GM21737 (cell line): Measurements from ENCODE around the gene PRM1.
"Not testable (repeated sequence)": the region's sequence is repeated elsewhere in the genome, so short reads cannot be mapped to it uniquely, and the experiment has no call there.

Experiments
- ATAC-seq: cut with Tn5 transposase; IDR thresholded peaks from one replicate; pipeline ENCODE4 v1.9.1; 2021; ENCODE audit warnings: mild to moderate bottlenecking, moderate library complexity; ENCODE audit not compliant: unreplicated experiment

PRM1 gene

DNA sequence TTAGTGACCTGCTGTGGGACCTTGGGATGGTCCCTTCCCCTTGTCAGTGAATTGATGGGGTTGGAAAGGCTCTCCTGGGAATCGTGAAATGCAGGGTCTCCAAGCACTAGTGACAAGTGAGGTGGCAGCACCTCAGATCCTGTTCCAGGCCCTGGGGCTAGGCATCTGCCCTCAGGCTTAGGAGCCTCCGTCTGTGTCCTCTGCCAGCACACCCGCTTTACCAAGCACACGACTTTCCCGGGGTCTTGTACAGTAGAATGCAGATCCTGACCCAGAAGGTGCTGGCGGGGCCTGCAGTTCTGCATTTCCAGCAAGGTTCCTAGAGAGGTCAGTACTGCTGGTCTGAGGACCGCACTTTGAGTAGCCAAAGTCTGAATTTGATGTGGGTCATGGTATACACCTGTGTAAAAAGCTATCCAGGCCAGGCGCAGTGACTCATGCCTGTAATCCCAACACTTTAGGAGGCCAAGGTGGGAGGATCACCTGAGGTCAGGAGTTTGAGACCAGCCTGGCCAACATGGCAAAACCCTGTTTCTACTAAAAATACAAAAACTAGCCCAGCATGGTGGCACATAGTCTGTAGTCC lies 33.3 kb upstream of the PRM1 start:
- no peak for ATAC-seq

DNA sequence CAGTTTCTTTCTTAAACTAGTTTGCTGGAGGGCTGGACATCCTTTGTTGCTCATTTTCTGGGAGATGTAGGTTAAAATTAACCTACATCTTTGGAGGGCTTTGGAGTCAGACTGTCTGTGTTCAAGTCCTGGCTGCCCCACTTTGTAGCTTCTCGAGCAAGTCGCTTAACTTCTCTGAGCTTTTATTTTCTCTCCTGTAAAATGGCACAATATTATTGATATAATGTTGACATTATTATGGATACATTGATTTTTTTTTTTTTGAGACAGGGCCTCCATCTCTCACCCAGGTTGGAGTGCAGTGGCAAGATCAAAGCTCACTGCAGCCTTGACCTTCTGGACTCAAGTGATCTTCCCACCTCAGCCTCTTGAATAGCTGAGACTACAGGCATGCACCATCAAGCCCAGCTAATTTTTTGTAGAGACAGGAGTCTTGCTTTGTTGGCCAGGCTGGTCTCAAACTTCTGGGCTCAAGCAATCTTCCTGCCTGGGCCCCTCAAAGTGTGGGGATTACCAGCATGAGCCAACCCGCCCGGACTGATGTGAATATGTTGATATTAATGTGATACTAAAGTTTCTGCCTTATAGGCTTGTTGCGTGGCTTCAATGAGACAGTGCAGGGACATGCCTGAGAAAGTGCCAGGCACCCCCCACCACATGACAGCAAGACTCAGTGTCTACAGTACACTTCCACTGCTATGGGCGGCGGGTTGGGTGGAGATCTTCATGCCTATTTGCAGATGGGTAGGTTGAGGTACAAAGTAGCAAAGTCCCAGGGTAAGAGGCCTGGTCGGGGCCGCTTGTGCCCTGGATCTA lies 32.6 kb upstream of the PRM1 start:
- no peak for ATAC-seq

GRCh38 chr16:11312718-11313492 lies 31.8 kb upstream of the PRM1 start:
- ATAC-seq, result no peak

DNA sequence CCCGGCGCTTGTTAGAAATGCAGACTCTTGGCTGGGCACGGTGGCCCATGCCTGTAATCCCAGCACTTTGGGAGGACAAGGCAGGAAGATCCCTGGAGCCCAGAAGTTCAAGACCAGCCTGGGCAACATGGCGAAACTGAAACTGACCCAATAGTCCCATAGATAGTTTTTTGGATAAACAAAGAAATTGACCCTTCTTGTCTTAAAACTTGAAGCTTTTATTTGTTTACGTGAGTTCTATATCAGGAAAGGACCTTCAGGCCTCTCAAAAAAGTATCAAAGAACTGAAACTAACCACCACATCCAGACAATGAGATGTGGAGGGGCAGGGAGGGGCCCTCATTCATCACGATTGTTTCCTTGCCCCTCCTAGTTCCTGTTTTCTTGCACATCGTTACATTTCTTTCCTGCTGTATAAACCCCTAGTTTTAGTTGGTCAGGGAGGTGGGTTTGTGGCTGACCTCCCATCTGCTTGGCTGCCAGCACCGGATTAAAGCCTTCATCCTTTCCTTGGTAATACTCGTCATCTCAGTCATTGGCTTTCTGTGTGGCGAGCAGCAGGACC lies 29.9 kb upstream of the PRM1 start:
- ATAC-seq, result peak; percentile 41

- no peak for ATAC-seq
Measured at GRCh38 chr16:11310634-11310977, 29.5 kb upstream of the PRM1 start.

DNA sequence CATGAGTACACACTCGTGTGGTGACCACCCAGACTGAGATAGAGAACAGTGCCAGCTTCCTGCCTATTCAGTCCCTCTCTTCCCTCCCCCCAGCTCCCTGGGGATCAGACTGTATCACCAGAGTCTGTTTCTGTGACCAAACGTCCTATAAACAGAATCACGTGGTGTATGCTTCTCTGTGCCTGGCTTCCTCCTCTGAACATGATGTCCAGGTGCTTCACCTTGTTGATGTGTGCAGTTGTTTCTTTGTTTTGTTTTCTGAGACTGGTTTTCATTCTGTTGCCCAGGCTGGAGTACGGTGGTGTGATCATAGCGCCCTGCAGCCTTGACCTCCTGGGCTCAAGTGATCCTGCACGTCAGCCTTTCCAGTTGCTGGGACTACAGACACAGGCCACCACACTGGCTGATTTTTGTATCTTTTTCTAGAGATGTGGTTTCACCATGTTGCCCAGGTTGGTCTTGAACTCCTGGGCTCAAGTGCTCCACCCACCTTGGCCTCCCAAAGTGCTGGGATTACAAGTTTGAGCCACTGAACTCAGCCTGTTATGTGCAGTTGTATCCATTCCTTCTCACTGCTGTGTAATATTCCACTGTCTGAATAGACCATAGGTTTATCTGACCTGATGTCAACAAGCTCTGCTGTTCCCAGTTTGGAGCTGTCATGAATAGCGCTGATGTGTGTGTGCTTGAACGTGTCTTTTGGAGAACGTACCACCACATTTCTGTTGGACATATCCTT lies 28.9 kb upstream of the PRM1 start:
- peak; percentile 44 for ATAC-seq

- ATAC-seq, result no peak
Measured at GRCh38 chr16:11308493-11309283, 27.6 kb upstream of the PRM1 start.

GRCh38 chr16:11307639-11308492 lies 26.7 kb upstream of the PRM1 start:
- no peak for ATAC-seq

DNA sequence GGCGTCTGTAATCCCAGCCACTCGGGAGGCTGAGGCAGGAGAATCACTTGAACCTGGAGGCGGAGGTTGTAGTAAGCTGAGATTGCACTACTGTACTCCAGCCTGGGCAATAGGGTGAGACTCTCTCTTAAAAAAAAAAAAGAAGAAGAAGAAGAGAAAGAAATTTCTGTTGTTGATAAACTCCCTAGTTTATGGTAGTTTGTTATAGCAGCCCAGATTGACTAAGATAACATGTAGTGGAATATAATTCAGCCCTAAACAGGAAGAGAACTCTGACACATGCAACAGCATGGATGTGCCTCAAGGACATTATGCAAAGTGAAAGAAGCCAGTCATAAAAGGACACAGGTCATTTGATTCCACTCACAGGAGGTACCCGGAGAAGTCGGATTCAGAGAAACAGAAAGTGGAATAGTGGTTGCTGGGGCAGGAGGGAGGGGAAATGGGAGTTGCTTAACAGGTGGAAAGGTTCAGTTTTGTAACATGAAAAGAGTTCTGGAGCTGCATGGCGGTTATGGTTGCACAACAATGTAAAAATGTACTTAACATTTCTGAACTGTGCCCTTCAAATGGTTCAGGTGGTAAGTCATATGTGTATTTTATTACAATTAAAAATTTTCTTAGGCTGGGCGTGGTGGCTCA lies 26.0 kb upstream of the PRM1 start:
- no peak for ATAC-seq

DNA sequence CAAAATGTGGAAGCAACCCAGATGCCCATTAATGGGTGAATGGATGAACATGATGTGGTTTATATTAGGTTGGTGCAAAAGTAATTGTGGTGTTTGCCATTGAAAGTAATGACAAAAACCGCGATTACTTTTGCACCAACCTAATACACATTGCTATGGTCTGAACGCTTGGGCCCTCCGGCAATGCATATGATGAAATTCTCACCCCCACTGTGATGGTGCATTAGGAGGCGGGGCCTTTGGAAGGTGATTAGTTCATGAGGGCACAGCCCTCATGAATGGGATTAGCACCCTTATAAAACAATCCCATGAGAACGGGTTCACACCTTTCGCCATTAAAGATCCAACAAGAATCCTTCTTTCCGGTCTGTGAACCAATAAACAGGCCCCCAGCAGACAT lies 25.3 kb upstream of the PRM1 start:
- ATAC-seq, result no peak

- no peak for ATAC-seq
Measured at GRCh38 chr16:11303405-11304138, 22.4 kb upstream of the PRM1 start.

- no peak for ATAC-seq
Measured at GRCh38 chr16:11302977-11303376, 21.8 kb upstream of the PRM1 start.

GRCh38 chr16:11301645-11302501 lies 20.7 kb upstream of the PRM1 start:
- no peak for ATAC-seq

DNA sequence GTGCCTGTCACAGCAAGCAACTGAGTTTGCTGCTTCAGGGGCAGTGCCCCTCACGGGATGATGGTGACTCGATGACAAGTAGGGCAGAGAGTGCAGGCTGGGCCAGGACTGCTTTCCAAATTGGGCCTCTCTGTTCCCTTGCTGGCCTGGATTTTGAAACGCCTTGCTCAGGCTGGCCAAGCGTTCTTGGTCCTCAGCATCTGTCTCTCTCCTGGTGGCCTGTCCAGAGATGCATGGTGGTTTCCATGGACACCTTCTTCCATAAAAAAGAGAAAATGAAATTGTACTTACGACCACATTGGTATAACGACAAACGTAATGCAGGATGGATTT lies 19.4 kb upstream of the PRM1 start:
- ATAC-seq, result no peak

GRCh38 chr16:11299865-11300559 lies 18.9 kb upstream of the PRM1 start:
- no peak for ATAC-seq

DNA sequence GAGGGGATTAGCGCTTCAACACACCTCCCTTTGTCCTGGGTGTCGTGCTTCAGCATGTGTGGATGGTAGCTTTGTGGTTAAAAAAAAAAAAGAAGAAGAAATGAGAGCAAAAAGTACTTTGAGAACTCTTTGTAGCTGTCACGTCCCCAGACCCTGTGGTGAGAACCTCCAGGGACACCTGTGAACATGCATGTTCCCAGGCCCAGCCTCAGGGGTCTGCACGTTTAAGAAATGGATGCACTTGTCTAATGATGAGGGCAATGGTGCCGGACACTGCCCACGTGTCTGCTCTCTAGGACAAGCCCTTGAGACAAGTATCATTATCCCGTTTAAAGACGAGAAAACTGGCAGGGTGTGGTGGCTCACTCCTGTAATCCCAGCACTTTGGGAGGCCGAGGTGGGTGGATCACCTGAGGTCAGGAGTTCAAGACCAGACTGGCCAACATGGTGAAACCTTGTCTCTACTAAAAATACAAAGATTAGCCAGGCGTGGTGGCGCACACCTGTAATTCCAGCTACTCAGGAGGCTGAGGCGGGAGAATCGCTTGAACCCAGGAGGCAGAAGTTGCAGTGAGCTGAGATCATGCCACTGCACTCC lies 17.9 kb upstream of the PRM1 start:
- not testable (repeated sequence) for ATAC-seq
